Stomach (tissue), 9 donors: Measurements from ENCODE around the gene SNPH. TPM values are rescaled to one million over a fixed set of nuclear protein-coding genes. Genes with fewer than 3 reads are reported as not detected.

Experiments
- DNase-seq, 2 donors: peaks; one replicate each; pipeline versions ENCODE4 v3.0.0 to v3.0.0-alpha.2; 2013 to 2019
- H3K27ac ChIP-seq, 5 donors: fragments of 200-600 bp in 4 of 5; sonication (generic) in 4 of 5; one replicate each; pipeline ENCODE4 v1.5.1; 2013 to 2019; ENCODE audit warnings: mild to moderate bottlenecking in 1 of 5, moderate library complexity in 1 of 5
- H3K27me3 ChIP-seq, 3 donors: fragments of 200-600 bp; sonication (generic); one replicate each; pipeline ENCODE4 v1.5.1; 2017 to 2019; ENCODE audit warnings: mixed run types in 1 of 3
- H3K36me3 ChIP-seq, 4 donors: fragments of 200-600 bp; sonication (generic); 1 replicate in 3 of 4; 2 replicates in 1 of 4; pipeline ENCODE4 v1.5.1; 2016 to 2019
- H3K4me1 ChIP-seq, 4 donors: fragments of 200-600 bp; sonication (generic); one replicate each; pipeline ENCODE4 v1.5.1; 2016 to 2019
- H3K4me3 ChIP-seq, 4 donors: fragments of 200-600 bp; sonication (generic) in 3 of 4; one replicate each; pipeline ENCODE4 v1.5.1; 2016 to 2019; ENCODE audit warnings: mild to moderate bottlenecking in 1 of 4
- H3K9me3 ChIP-seq, 4 donors: fragments of 200-600 bp; sonication (generic); one replicate each; pipeline ENCODE4 v1.5.1; 2016 to 2019
- EP300 ChIP-seq: sonication (generic); formaldehyde crosslinking; IDR thresholded peaks from one replicate; pipeline ENCODE4 v1.6.1; 2017; ENCODE audit warnings: antibody characterized with exemption
- POLR2A ChIP-seq, 4 donors: fragments of 450-650 bp; IDR thresholded peaks; one replicate each; pipeline ENCODE4 v1.6.1; 2016; ENCODE audit warnings: antibody characterized with exemption in 4 of 4, control low read depth in 2 of 4, mild to moderate bottlenecking in 1 of 4, moderate library complexity in 1 of 4
- POLR2AphosphoS5 ChIP-seq, 3 donors: sonication (generic); formaldehyde crosslinking; IDR thresholded peaks; one replicate each; pipeline ENCODE4 v1.6.1; 2016; ENCODE audit warnings: antibody characterized with exemption in 3 of 3
- WGBS, 5 donors: extraction: QIAGEN DNeasy Blood & Tissue Kit in 3 of 5; methylation state at CpG; one replicate each; pipeline versions ENCODE4 v1.1.5 to v1.1.7; 2013 to 2018; 5-methylcytosine and 5-hydroxymethylcytosine counted together
- intact Hi-C: fragments of 100-400 bp; cut with DNase I; formaldehyde crosslinking; loops from one replicate; pipeline ENCODE4 v1.15.1; 2023; ENCODE audit warnings: low total_unique reads
- polyA plus RNA-seq, 3 donors: library from polyadenylated mRNA; stranded (reverse); fragments of 200-250 nt; gene quantifications; one replicate each; pipeline ENCODE4 v1.2.3, GENCODE V29; 2013
- total RNA-seq, 5 donors: library from RNA; depleted of rRNA; stranded (reverse); fragments of >200 nt; gene quantifications; one replicate each; pipeline versions ENCODE4 v1.1.0 to v1.2.3, GENCODE V29; 2014 to 2016
- TF ChIP-seq, protein P1 (sequence below), 7 experiments: fragments of 450-650 bp in 4 of 7; fragments of 200-600 bp in 3 of 7; sonication (generic) in 3 of 7; IDR thresholded peaks; one replicate each; pipeline ENCODE4 v1.5.1; 2016 to 2019; ENCODE audit warnings: antibody characterized with exemption in 7 of 7, control low read depth in 2 of 7, mild to moderate bottlenecking in 1 of 7
- donor health status: healthy with polysubstance abuse.
- donor health status: Bipolar disorder and iron deficiency.
- donor health status: healthy.

Gene SNPH
- total and polyA plus RNA-seq, 8 donors = 1.8 to 15.6 (median 3.9) TPM

- peaks cover 0 to 14% (median 0%) of the 10 kb centered on the region in 4 donors for H3K4me1 ChIP-seq
- no peak overlapping the region for H3K4me3 ChIP-seq
- TF ChIP-seq, protein P1, sequence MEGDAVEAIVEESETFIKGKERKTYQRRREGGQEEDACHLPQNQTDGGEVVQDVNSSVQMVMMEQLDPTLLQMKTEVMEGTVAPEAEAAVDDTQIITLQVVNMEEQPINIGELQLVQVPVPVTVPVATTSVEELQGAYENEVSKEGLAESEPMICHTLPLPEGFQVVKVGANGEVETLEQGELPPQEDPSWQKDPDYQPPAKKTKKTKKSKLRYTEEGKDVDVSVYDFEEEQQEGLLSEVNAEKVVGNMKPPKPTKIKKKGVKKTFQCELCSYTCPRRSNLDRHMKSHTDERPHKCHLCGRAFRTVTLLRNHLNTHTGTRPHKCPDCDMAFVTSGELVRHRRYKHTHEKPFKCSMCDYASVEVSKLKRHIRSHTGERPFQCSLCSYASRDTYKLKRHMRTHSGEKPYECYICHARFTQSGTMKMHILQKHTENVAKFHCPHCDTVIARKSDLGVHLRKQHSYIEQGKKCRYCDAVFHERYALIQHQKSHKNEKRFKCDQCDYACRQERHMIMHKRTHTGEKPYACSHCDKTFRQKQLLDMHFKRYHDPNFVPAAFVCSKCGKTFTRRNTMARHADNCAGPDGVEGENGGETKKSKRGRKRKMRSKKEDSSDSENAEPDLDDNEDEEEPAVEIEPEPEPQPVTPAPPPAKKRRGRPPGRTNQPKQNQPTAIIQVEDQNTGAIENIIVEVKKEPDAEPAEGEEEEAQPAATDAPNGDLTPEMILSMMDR (IDR thresholded peaks at IDR 0.05) = no peak
- no peak for TF ChIP-seq EP300
- TF ChIP-seq POLR2AphosphoS5 (IDR thresholded peaks at IDR 0.05) = no peak
- TF ChIP-seq POLR2A (IDR thresholded peaks at IDR 0.05) = no peak
- H3K9me3 ChIP-seq = no peaks in the 10 kb centered on the region
- intact Hi-C loops = no loop called here
- no peak for DNase-seq
- 69 to 90% (median 87%) methylated on average over 12 to 31 of the region's 31 CpGs for WGBS, 5 donors
- H3K36me3 ChIP-seq = peaks cover 0 to 80% (median 74%) of the 10 kb centered on the region in 4 donors
- no peak overlapping the region for H3K27ac ChIP-seq
- H3K27me3 ChIP-seq = no peaks in the 10 kb centered on the region
Measured at GRCh38 chr20:1304710-1305515, 38.8 kb downstream of the SNPH start.

GRCh38 chr20:1305712-1306111 is 39.6 kb downstream of the SNPH start:
- TF ChIP-seq EP300 (no peak), POLR2AphosphoS5 (IDR thresholded peaks at IDR 0.05) (no peak), POLR2A (IDR thresholded peaks at IDR 0.05) (no peak)
- TF ChIP-seq, protein P1 (IDR thresholded peaks at IDR 0.05) = no peak
- Histone ChIP-seq H3K27me3 (no peaks in the 10 kb centered on the region), H3K4me3 (no peak overlapping the region), H3K36me3 (peaks cover 0 to 80% (median 74%) of the 10 kb centered on the region in 4 donors), H3K4me1 (peaks cover 0 to 6% (median 0%) of the 10 kb centered on the region in 4 donors), H3K27ac (no peak overlapping the region), H3K9me3 (no peaks in the 10 kb centered on the region)
- no peak for DNase-seq
- intact Hi-C loops = no loop called here
- 88 to 92% (median 89%) methylated on average over 10 to 24 of the region's 24 CpGs for WGBS, 5 donors

DNA sequence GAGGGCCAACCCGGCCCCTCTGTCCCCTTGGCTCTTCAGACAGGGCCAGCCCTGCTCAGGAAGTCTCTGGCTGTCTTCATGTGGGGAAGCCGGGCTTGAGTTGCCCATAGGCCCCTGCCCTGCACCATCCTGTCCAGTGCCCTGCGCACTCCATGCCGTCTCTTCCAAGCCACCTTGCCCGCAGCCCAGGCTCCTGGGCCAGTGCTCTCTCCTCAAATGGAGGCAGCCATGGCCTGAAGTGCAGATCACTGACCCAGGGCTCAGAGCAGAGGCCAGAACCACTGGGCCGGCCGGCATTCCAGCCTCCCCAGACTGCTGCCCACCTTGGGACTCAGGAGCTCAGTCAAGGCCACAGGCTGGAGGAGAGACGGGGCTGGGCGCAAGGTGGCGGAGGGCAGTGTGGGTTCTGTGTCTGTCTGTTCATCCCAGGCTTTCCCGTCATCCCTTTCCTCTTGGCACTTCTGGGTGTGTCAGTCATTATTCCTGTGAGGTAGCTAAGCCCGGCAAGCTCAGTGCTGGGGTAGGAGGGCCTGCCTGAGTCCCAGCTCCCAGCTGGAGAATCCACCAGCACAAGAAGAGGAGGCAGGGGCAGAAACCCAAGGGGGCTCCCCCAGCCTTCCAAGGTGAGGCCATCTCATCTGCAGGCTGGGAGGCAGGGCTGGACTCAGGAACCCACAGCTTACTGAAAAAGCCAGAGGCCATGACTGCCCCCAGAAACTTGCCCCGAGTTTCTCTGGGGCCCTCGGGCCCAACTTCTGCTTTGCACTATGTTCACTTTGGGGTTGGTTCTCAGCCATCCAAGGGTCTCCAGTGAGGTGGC is 40.4 kb downstream of the SNPH start:
- Histone ChIP-seq H3K4me3 (no peak overlapping the region), H3K9me3 (no peaks in the 10 kb centered on the region), H3K27me3 (no peaks in the 10 kb centered on the region), H3K36me3 (peaks cover 0 to 80% (median 70%) of the 10 kb centered on the region in 4 donors), H3K27ac (no peak overlapping the region), H3K4me1 (no peaks in the 10 kb centered on the region)
- DNase-seq = no peak
- TF ChIP-seq POLR2AphosphoS5 (IDR thresholded peaks at IDR 0.05) = no peak
- WGBS, 5 donors = 76 to 87% (median 86%) methylated on average over 14 of the region's 14 CpGs
- intact Hi-C loops = no loop called here

GRCh38 chr20:1307171-1307570 is 41.1 kb downstream of the SNPH start:
- no peak for TF ChIP-seq EP300
- TF ChIP-seq POLR2AphosphoS5 (IDR thresholded peaks at IDR 0.05) = no peak
- TF ChIP-seq, protein P1 (IDR thresholded peaks at IDR 0.05) = no peak
- TF ChIP-seq POLR2A (IDR thresholded peaks at IDR 0.05) = no peak
- WGBS, 5 donors = 87 to 94% (median 92%) methylated on average over 2 to 10 of the region's 10 CpGs
- H3K36me3 ChIP-seq = peaks cover 0 to 84% (median 73%) of the 10 kb centered on the region in 4 donors
- H3K9me3 ChIP-seq = no peaks in the 10 kb centered on the region
- DNase-seq = no peak
- no peak overlapping the region for H3K4me3 ChIP-seq
- no peak overlapping the region for H3K27ac ChIP-seq
- H3K27me3 ChIP-seq = no peaks in the 10 kb centered on the region
- H3K4me1 ChIP-seq = no peaks in the 10 kb centered on the region
- intact Hi-C loops = no loop called here
